Measurements from ENCODE around the gene PEX5L. TPM values are rescaled to one million over a fixed set of nuclear protein-coding genes. Genes with fewer than 3 reads are reported as not detected.

The PEX5L gene
- polyA plus RNA-seq, 1 donor from 2014 or later = 1.0 TPM

GRCh38 chr3:179942553-179943075 is 94.1 kb downstream of the PEX5L start:
- Histone ChIP-seq H3K9ac (ENCODE audit: low read length) (no peak overlapping the region), H3K36me3 (ENCODE audit: insufficient read depth, low read length) (no peaks in the 10 kb centered on the region), H3F3A (ENCODE audit: insufficient read depth, low read length, poor library complexity, severe bottlenecking) (no peaks in the 10 kb centered on the region), H2AFZ (ENCODE audit: low read depth, low read length) (no peak overlapping the region), H3K4me3 (ENCODE audit: low read length) (no peak overlapping the region), H4K20me1 (ENCODE audit: insufficient read depth) (no peaks in the 10 kb centered on the region), H3K9me3 (ENCODE audit: low read length) (no peaks in the 10 kb centered on the region), H3K9me2 (ENCODE audit: insufficient read depth, low read length) (no peaks in the 10 kb centered on the region), H3K27ac (ENCODE audit: low read length) (no peak overlapping the region), H3K79me2 (replicated peaks; ENCODE audit: insufficient read depth, low read length) (no peaks in the 10 kb centered on the region), H3K27me3 (ENCODE audit: insufficient read depth, low read depth, low read length) (peaks cover 8% of the 10 kb centered on the region), H3K4me2 (ENCODE audit: low read length) (no peak overlapping the region)
- TF ChIP-seq MXI1 (conservative IDR thresholded peaks at IDR 0.05; ENCODE audit: poor library complexity, severe bottlenecking) (no peak), RAD21 (conservative IDR thresholded peaks at IDR 0.05) (no peak), TAF1 (IDR thresholded peaks at IDR 0.05; ENCODE audit: low read depth) (no peak), POLR2AphosphoS5 (IDR thresholded peaks at IDR 0.05) (no peak), EZH2 (IDR thresholded peaks at IDR 0.05; ENCODE audit: borderline replicate concordance, insufficient read depth, low read length, poor library complexity, severe bottlenecking) (no peak)

- no peaks in the 10 kb centered on the region for H3K27me3 ChIP-seq (ENCODE audit: insufficient read depth, low read depth, low read length)
- H3F3A ChIP-seq (ENCODE audit: insufficient read depth, low read length, poor library complexity, severe bottlenecking) = no peaks in the 10 kb centered on the region
- H3K27ac ChIP-seq (ENCODE audit: low read length) = no peak overlapping the region
- H3K4me2 ChIP-seq (ENCODE audit: low read length) = no peak overlapping the region
- no peak overlapping the region for H2AFZ ChIP-seq (ENCODE audit: low read depth, low read length)
- H3K36me3 ChIP-seq (ENCODE audit: insufficient read depth, low read length) = no peaks in the 10 kb centered on the region
- no peak overlapping the region for H3K9ac ChIP-seq (ENCODE audit: low read length)
- H3K9me3 ChIP-seq (ENCODE audit: low read length) = no peaks in the 10 kb centered on the region
- no peaks in the 10 kb centered on the region for H3K79me2 ChIP-seq (replicated peaks; ENCODE audit: insufficient read depth, low read length)
- H3K9me2 ChIP-seq (ENCODE audit: insufficient read depth, low read length) = no peaks in the 10 kb centered on the region
- TF ChIP-seq CTCF (IDR thresholded peaks at IDR 0.05; ENCODE audit: poor library complexity, severe bottlenecking) = no peak
- no peak for TF ChIP-seq MXI1 (conservative IDR thresholded peaks at IDR 0.05; ENCODE audit: poor library complexity, severe bottlenecking)
- TF ChIP-seq EZH2 (IDR thresholded peaks at IDR 0.05; ENCODE audit: borderline replicate concordance, insufficient read depth, low read length, poor library complexity, severe bottlenecking) = no peak
- no peak for TF ChIP-seq TAF1 (IDR thresholded peaks at IDR 0.05; ENCODE audit: low read depth)
- TF ChIP-seq SMC3 (conservative IDR thresholded peaks at IDR 0.05; ENCODE audit: poor library complexity) = no peak
- TF ChIP-seq EP300 (conservative IDR thresholded peaks at IDR 0.05; ENCODE audit: poor library complexity, severe bottlenecking) = no peak
- no peak for TF ChIP-seq REST (IDR thresholded peaks at IDR 0.05; ENCODE audit: borderline replicate concordance)
- TF ChIP-seq RAD21 (conservative IDR thresholded peaks at IDR 0.05) = no peak
- no peak for TF ChIP-seq POLR2AphosphoS5 (IDR thresholded peaks at IDR 0.05)
- no peaks in the 10 kb centered on the region for H4K20me1 ChIP-seq (ENCODE audit: insufficient read depth)
- H3K4me3 ChIP-seq (ENCODE audit: low read length) = no peak overlapping the region
These were observed 101.0 kb downstream of the PEX5L start for GRCh38 chr3:179935710-179936109.
